Measurements from ENCODE around the gene FGD6.

DNA sequence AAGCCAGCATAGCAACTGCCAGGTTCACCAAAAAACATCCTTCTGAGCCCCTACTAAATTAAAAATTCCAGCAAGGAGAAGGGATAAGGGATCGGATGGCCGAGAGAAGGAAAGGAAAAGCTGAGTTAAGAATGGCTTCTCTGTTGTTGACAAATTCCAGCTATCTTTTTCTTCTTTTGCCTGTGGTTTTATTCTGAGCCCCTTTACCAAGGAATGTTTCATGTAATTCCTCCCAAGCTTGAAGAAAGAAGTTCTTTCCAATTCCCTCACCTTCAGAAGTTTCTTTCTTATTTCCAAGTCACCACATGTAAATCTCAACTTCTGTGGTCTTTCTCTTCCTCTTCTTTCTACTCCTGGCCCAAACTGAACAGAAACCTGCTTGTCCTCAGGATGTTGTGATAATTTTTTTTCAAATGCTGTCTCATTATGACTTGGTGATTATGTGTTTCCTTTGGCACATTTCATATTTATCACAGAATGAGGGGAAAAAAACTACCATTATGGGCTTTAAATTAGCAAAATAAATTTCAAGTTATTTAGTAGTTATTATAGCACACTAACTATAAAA is 40.0 kb downstream of the FGD6 start:
- TF ChIP-seq, protein P1, sequence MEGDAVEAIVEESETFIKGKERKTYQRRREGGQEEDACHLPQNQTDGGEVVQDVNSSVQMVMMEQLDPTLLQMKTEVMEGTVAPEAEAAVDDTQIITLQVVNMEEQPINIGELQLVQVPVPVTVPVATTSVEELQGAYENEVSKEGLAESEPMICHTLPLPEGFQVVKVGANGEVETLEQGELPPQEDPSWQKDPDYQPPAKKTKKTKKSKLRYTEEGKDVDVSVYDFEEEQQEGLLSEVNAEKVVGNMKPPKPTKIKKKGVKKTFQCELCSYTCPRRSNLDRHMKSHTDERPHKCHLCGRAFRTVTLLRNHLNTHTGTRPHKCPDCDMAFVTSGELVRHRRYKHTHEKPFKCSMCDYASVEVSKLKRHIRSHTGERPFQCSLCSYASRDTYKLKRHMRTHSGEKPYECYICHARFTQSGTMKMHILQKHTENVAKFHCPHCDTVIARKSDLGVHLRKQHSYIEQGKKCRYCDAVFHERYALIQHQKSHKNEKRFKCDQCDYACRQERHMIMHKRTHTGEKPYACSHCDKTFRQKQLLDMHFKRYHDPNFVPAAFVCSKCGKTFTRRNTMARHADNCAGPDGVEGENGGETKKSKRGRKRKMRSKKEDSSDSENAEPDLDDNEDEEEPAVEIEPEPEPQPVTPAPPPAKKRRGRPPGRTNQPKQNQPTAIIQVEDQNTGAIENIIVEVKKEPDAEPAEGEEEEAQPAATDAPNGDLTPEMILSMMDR (IDR thresholded peaks at IDR 0.05) = no peak
- no peak for TF ChIP-seq EP300 (IDR thresholded peaks at IDR 0.05)

Measured in gastroesophageal sphincter (tissue), 3 donors.